Measurements from ENCODE around the gene ZMIZ1. TPM values are rescaled to one million over a fixed set of nuclear protein-coding genes. Genes with fewer than 3 reads are reported as not detected.

ZMIZ1 gene
- total and polyA plus RNA-seq, 2 donors from 2014 or later: 14.2 to 97.6 TPM

GRCh38 chr10:79179957-79180309, 111.2 kb downstream of the ZMIZ1 start:
- no peak for TF ChIP-seq CTCF (IDR thresholded peaks at IDR 0.05; ENCODE audit: borderline replicate concordance, extremely low read depth, insufficient read depth)
- H3K4me3 ChIP-seq (ENCODE audit: low read length in 3 of 3): no peak overlapping the region
- peak in 1 of 5 donors; percentile 57 for DNase-seq
- H3K36me3 ChIP-seq (ENCODE audit: control insufficient read depth in 2 of 3, insufficient read depth in 3 of 3, low read length in 3 of 3): no peaks in the 10 kb centered on the region
- H3K9ac ChIP-seq (ENCODE audit: low read length in 3 of 3): no peak overlapping the region
- intact Hi-C loops (cut with DNase I): no loop called here
- FAIRE-seq: no peak
- peaks cover 23 to 98% (median 78%) of the 10 kb centered on the region in 3 donors for H3K4me1 ChIP-seq (ENCODE audit: control insufficient read depth in 2 of 3, insufficient read depth in 2 of 3, low read depth in 1 of 3, low read length in 3 of 3)
- H3K27ac ChIP-seq (ENCODE audit: low read depth in 2 of 2, low read length in 2 of 2): peak overlapping the region; percentile 5 to 15
- no peaks in the 10 kb centered on the region for H3K9me3 ChIP-seq (ENCODE audit: control insufficient read depth in 2 of 3, insufficient read depth in 1 of 3, low read length in 3 of 3)
- H3K27me3 ChIP-seq (ENCODE audit: control insufficient read depth, insufficient read depth, low read length): no peaks in the 10 kb centered on the region

DNA sequence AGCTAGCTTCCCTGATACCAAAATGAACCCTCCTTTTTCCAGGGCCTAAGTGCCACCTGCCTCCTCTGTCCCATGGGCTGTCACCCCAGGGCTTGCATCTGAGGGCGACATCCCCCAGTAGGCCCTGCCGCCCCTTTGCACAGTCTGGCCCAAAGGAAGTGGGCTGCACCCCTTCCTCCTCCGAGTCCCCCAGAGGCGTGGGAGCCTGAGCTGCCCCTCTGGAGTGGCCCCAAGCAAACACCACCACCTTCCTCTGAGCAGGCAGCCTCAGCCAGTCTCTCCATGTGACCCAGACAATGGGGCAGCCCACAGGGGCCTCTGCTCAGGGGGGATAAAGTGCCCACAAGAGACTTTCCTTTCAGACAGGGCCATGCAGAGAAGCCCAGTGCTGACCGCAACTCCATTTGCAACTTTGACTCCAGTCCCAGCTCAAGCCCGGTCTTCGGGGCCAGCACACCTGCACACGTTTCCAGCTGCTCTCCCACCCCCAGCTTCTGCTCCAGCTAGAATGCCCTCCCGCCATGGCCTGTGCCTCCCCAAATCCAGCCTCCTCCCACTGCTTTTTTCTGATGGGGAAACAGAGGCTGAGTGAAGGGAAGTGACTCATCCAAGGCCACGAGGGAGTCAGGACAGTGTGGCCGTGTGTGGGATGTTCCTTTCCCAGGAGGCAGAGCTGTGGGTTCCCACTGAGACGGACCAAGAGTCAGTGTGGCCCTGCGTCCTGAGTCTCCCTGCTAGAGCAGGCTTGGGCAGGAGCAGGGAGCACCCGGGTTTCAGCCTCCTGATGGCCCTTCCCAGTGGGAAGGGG, 111.9 kb downstream of the ZMIZ1 start:
- H3K36me3 ChIP-seq (ENCODE audit: control insufficient read depth in 2 of 3, insufficient read depth in 3 of 3, low read length in 3 of 3): no peaks in the 10 kb centered on the region
- peak in 2 of 5 donors; percentile 54 to 59 for DNase-seq
- intact Hi-C loops (cut with DNase I): no loop called here
- peak overlapping the region in 1 of 3 donors; percentile 41 for H3K9ac ChIP-seq (ENCODE audit: low read length in 3 of 3)
- no peak overlapping the region for H3K4me3 ChIP-seq (ENCODE audit: low read length in 3 of 3)
- FAIRE-seq: no peak
- peaks cover 23 to 98% (median 85%) of the 10 kb centered on the region in 3 donors for H3K4me1 ChIP-seq (ENCODE audit: control insufficient read depth in 2 of 3, insufficient read depth in 2 of 3, low read depth in 1 of 3, low read length in 3 of 3)
- peak overlapping the region; percentile 78 to 95 for H3K27ac ChIP-seq (ENCODE audit: low read depth in 2 of 2, low read length in 2 of 2)
- TF ChIP-seq CTCF (IDR thresholded peaks at IDR 0.05; ENCODE audit: borderline replicate concordance, extremely low read depth, insufficient read depth): no peak
- H3K27me3 ChIP-seq (ENCODE audit: control insufficient read depth, insufficient read depth, low read length): no peaks in the 10 kb centered on the region
- H3K9me3 ChIP-seq (ENCODE audit: control insufficient read depth in 2 of 3, insufficient read depth in 1 of 3, low read length in 3 of 3): no peaks in the 10 kb centered on the region

GRCh38 chr10:79181227-79181626, 112.5 kb downstream of the ZMIZ1 start:
- Histone ChIP-seq H3K27me3 (ENCODE audit: control insufficient read depth, insufficient read depth, low read length) (no peaks in the 10 kb centered on the region), H3K9ac (ENCODE audit: low read length in 3 of 3) (peak overlapping the region in 2 of 3 donors; percentile 37 to 41), H3K27ac (ENCODE audit: low read depth in 2 of 2, low read length in 2 of 2) (peak overlapping the region; percentile 78 to 95), H3K36me3 (ENCODE audit: control insufficient read depth in 2 of 3, insufficient read depth in 3 of 3, low read length in 3 of 3) (no peaks in the 10 kb centered on the region), H3K4me1 (ENCODE audit: control insufficient read depth in 2 of 3, insufficient read depth in 2 of 3, low read depth in 1 of 3, low read length in 3 of 3) (peaks cover 26 to 98% (median 86%) of the 10 kb centered on the region in 3 donors), H3K9me3 (ENCODE audit: control insufficient read depth in 2 of 3, insufficient read depth in 1 of 3, low read length in 3 of 3) (no peaks in the 10 kb centered on the region), H3K4me3 (ENCODE audit: low read length in 3 of 3) (no peak overlapping the region)
- peak in 1 of 5 donors; percentile 63 for DNase-seq
- TF ChIP-seq CTCF (IDR thresholded peaks at IDR 0.05; ENCODE audit: borderline replicate concordance, extremely low read depth, insufficient read depth): no peak
- intact Hi-C loops (cut with DNase I): no loop called here
- no peak for FAIRE-seq

Measured in kidney (tissue), 14 donors.